ENCODE measurements around the gene SNCA. TPM values are rescaled to one million over a fixed set of nuclear protein-coding genes. Genes with fewer than 3 reads are reported as not detected.

SNCA gene
- total RNA-seq, 4 donors from 2014 or later = 9.8 to 25.6 (median 16.7) TPM

GRCh38 chr4:89800012-89800516 lies 36.9 kb downstream of the SNCA start:
- WGBS, 2 donors = 86% methylated on average over 3 of the region's 3 CpGs
- DNase-seq (ENCODE audit: low spot score in 2 of 2) = no peak
- no peak for TF ChIP-seq CTCF (IDR thresholded peaks at IDR 0.05)
- no peak for TF ChIP-seq POLR2A (IDR thresholded peaks at IDR 0.05)
- no peak overlapping the region for H3K4me3 ChIP-seq (ENCODE audit: low read depth, poor library complexity, severe bottlenecking)
- intact Hi-C loops (cut with DNase I; ENCODE audit: low total_unique reads) = no loop called here

- no peak for DNase-seq (ENCODE audit: low spot score in 2 of 2)
- no peak overlapping the region for H3K4me3 ChIP-seq (ENCODE audit: low read depth, poor library complexity, severe bottlenecking)
- intact Hi-C loops (cut with DNase I; ENCODE audit: low total_unique reads) = no loop called here
- TF ChIP-seq CTCF (IDR thresholded peaks at IDR 0.05) = no peak
- no peak for TF ChIP-seq POLR2A (IDR thresholded peaks at IDR 0.05)
Measured at GRCh38 chr4:89799071-89799470, 37.9 kb downstream of the SNCA start.

GRCh38 chr4:89797117-89797516 lies 39.8 kb downstream of the SNCA start:
- intact Hi-C loops (cut with DNase I; ENCODE audit: low total_unique reads) = no loop called here
- no peak overlapping the region for H3K4me3 ChIP-seq (ENCODE audit: low read depth, poor library complexity, severe bottlenecking)
- DNase-seq (ENCODE audit: low spot score in 2 of 2) = peak in 1 of 2 donors; percentile 21
- TF ChIP-seq POLR2A (IDR thresholded peaks at IDR 0.05) (no peak), CTCF (IDR thresholded peaks at IDR 0.05) (no peak)

GRCh38 chr4:89788206-89789072 lies 48.5 kb downstream of the SNCA start:
- DNase-seq (ENCODE audit: low spot score in 2 of 2) = no peak
- intact Hi-C loops (cut with DNase I; ENCODE audit: low total_unique reads) = no loop called here
- 58 to 80% methylated on average over 2 of the region's 2 CpGs for WGBS, 2 donors
- no peak for TF ChIP-seq POLR2A (IDR thresholded peaks at IDR 0.05)
- no peak for TF ChIP-seq CTCF (IDR thresholded peaks at IDR 0.05)
- H3K4me3 ChIP-seq (ENCODE audit: low read depth, poor library complexity, severe bottlenecking) = no peak overlapping the region

GRCh38 chr4:89784686-89785231 lies 52.2 kb downstream of the SNCA start:
- whole genome bisulfite sequencing, 2 donors = 82 to 86% methylated on average over 2 of the region's 2 CpGs
- DNase-seq (ENCODE audit: low spot score in 2 of 2) = no peak
- no peak for TF ChIP-seq CTCF (IDR thresholded peaks at IDR 0.05)
- TF ChIP-seq POLR2A (IDR thresholded peaks at IDR 0.05) = no peak
- intact Hi-C loops (cut with DNase I; ENCODE audit: low total_unique reads) = no loop called here
- H3K4me3 ChIP-seq (ENCODE audit: low read depth, poor library complexity, severe bottlenecking) = no peak overlapping the region
